SK-N-SH (cell line): ENCODE results near the gene PPP1R14B. TPM values are rescaled to one million over a fixed set of nuclear protein-coding genes. Genes with fewer than 3 reads are reported as not detected.

Source experiments
- CTCF ChIA-PET: fragments of 300-600, 350-600 bp; formaldehyde crosslinking; extraction: SDS; loops from one replicate; lab custom pipeline; 2021; lab: Yijun Ruan, JAX
- POLR2A ChIA-PET: fragments of 350-600 bp; sonication (Branson Sonifier 250); formaldehyde crosslinking; extraction: SDS; loops from one replicate; lab custom pipeline; 2020; ENCODE audit warnings: antibody characterized with exemption, inconsistent platforms; lab: Yijun Ruan, JAX
- DNase-seq: peaks from one replicate; pipeline ENCODE4 v3.0.0; 2012
- H2AFZ ChIP-seq: fragments of 200-600 bp; sonication (generic); 2 replicates; pipeline ENCODE4 v1.8.1; 2016; ENCODE audit warnings: antibody characterized with exemption, mild to moderate bottlenecking, low read depth
- H3F3A ChIP-seq: fragments of 200-600 bp; sonication (generic); replicated peaks from 2 replicates; pipeline ENCODE3; 2016; ENCODE audit warnings: antibody characterized with exemption, mild to moderate bottlenecking; ENCODE audit not compliant: insufficient read depth
- H3K27ac ChIP-seq, 2 experiments: fragments of 200-500 bp in 1 of 2; fragments of 200-600 bp in 1 of 2; sonication (Bioruptor generic) in 1 of 2; sonication (generic), shearing (Covaris generic) in 1 of 2; 2 replicates each; pipeline versions ENCODE4 v1.5.1 to v1.6.1; 2014 to 2016; ENCODE audit warnings: low read depth in 2 of 2, inconsistent platforms in 1 of 2, low read length in 1 of 2, mild to moderate bottlenecking in 1 of 2, mixed read lengths in 1 of 2
- H3K27me3 ChIP-seq: fragments of 200-600 bp; sonication (generic), shearing (Covaris generic); 2 replicates; pipeline ENCODE4 v1.6.1; 2016; ENCODE audit warnings: mixed run types; ENCODE audit not compliant: insufficient read depth
- H3K36me3 ChIP-seq, 2 experiments: fragments of 200-500 bp in 1 of 2; fragments of 200-600 bp in 1 of 2; sonication (Bioruptor generic) in 1 of 2; sonication (generic) in 1 of 2; replicated peaks in 1 of 2; 2 replicates each; pipeline versions ENCODE3 to v1.5.1; 2014 to 2016; ENCODE audit warnings: low read length in 1 of 2, mild to moderate bottlenecking in 1 of 2; ENCODE audit not compliant: insufficient read depth in 2 of 2, control insufficient read depth in 1 of 2
- H3K4me1 ChIP-seq, 2 experiments: fragments of 200-500 bp in 1 of 2; fragments of 200-600 bp in 1 of 2; sonication (Bioruptor generic) in 1 of 2; sonication (generic), shearing (Covaris generic) in 1 of 2; 2 replicates each; pipeline versions ENCODE4 v1.5.1 to v1.6.1; 2014 to 2016; ENCODE audit warnings: low read depth in 1 of 2, low read length in 1 of 2, mixed run types in 1 of 2; ENCODE audit not compliant: insufficient read depth in 2 of 2, control insufficient read depth in 1 of 2
- H3K4me2 ChIP-seq: fragments of 200-600 bp; sonication (generic), shearing (Covaris generic); 2 replicates; pipeline ENCODE4 v1.6.1; 2017; ENCODE audit warnings: mixed run types
- H3K4me3 ChIP-seq, 2 experiments: fragments of 200-500 bp in 1 of 2; fragments of 200-600 bp in 1 of 2; sonication (Bioruptor generic) in 1 of 2; sonication (generic), shearing (Covaris generic) in 1 of 2; 2 replicates each; pipeline versions ENCODE4 v1.5.1 to v1.8.1; 2014 to 2016; ENCODE audit warnings: low read depth in 2 of 2, inconsistent platforms in 1 of 2, low read length in 1 of 2, mild to moderate bottlenecking in 1 of 2, mixed read lengths in 1 of 2, moderate library complexity in 1 of 2
- H3K79me2 ChIP-seq: fragments of 200-600 bp; sonication (generic); 2 replicates; pipeline ENCODE4 v1.8.1; 2017; ENCODE audit warnings: mild to moderate bottlenecking; ENCODE audit not compliant: insufficient read depth
- H3K9ac ChIP-seq: fragments of 200-600 bp; sonication (generic); 2 replicates; pipeline ENCODE4 v1.6.1; 2017; ENCODE audit warnings: mixed run types
- H3K9me2 ChIP-seq: fragments of 200-600 bp; sonication (generic); 2 replicates; pipeline ENCODE4 v1.6.1; 2017; ENCODE audit warnings: mixed run types
- H3K9me3 ChIP-seq: fragments of 200-600 bp; sonication (generic); 2 replicates; pipeline ENCODE4 v1.6.1; 2017; ENCODE audit warnings: mixed run types, mild to moderate bottlenecking, moderate library complexity
- H4K20me1 ChIP-seq: fragments of 200-600 bp; sonication (generic); 2 replicates; pipeline ENCODE4 v1.6.1; 2017; ENCODE audit warnings: mild to moderate bottlenecking, mixed run types; ENCODE audit not compliant: insufficient read depth
- CHD2 ChIP-seq: fragments of 150-350 bp; IDR thresholded peaks from 2 replicates; pipeline ENCODE4 v1.6.1; 2018; ENCODE audit warnings: low read length; ENCODE audit not compliant: partially characterized antibody
- CTCF ChIP-seq: fragments of 200-600 bp; sonication (generic); IDR thresholded peaks from 2 replicates; pipeline ENCODE4 v1.6.1; 2017; ENCODE audit warnings: antibody characterized with exemption, mild to moderate bottlenecking, moderate library complexity
- ELF1 ChIP-seq: IDR thresholded peaks from 2 replicates; pipeline ENCODE4 v1.4.0; 2012
- EZH2phosphoT487 ChIP-seq: fragments of 200-600 bp; sonication (generic); IDR thresholded peaks from 2 replicates; pipeline ENCODE4 v1.6.1; 2017; ENCODE audit warnings: low read depth, mixed run types, mild to moderate bottlenecking, antibody characterized with exemption, moderate library complexity, borderline replicate concordance
- FOXJ3 ChIP-seq: sonication (generic); formaldehyde crosslinking; IDR thresholded peaks from 2 replicates; pipeline ENCODE4 v1.5.1; 2020; ENCODE audit warnings: mild to moderate bottlenecking, missing genetic modification reagents
- FOXM1 ChIP-seq: IDR thresholded peaks from 2 replicates; pipeline ENCODE4 v1.4.0; 2012; ENCODE audit warnings: low read depth, mild to moderate bottlenecking
- GATA2 ChIP-seq: sonication (generic); formaldehyde crosslinking; IDR thresholded peaks from 2 replicates; pipeline ENCODE4 v1.5.0; 2020; ENCODE audit warnings: mild to moderate bottlenecking, missing genetic modification reagents
- MEF2A ChIP-seq: IDR thresholded peaks from 2 replicates; pipeline ENCODE4 v1.4.0; 2012; ENCODE audit warnings: low read depth, borderline replicate concordance
- MXI1 ChIP-seq: IDR thresholded peaks from 2 replicates; pipeline ENCODE4 v1.6.1; 2012; ENCODE audit warnings: mild to moderate bottlenecking, low read depth, low read length, improper control_type of control experiment
- NRF1 ChIP-seq: IDR thresholded peaks from 2 replicates; pipeline ENCODE4 v1.6.1; 2012; ENCODE audit warnings: low read depth, mild to moderate bottlenecking, low read length
- RCOR1 ChIP-seq: fragments of 150-350 bp; IDR thresholded peaks from 2 replicates; pipeline ENCODE4 v1.6.1; 2017; ENCODE audit warnings: antibody characterized with exemption, low read length
- RFX5 ChIP-seq: IDR thresholded peaks from 2 replicates; pipeline ENCODE4 v1.6.1; 2012; ENCODE audit warnings: mild to moderate bottlenecking, improper control_type of control experiment, low read length
- RXRA ChIP-seq: IDR thresholded peaks from 2 replicates; pipeline ENCODE4 v1.4.0; 2012; ENCODE audit warnings: low read depth, mild to moderate bottlenecking, borderline replicate concordance
- SIN3A ChIP-seq: IDR thresholded peaks from 2 replicates; pipeline ENCODE4 v1.6.1; 2012; ENCODE audit warnings: low read depth, mild to moderate bottlenecking, low read length, moderate library complexity, borderline replicate concordance
- TAF1 ChIP-seq: IDR thresholded peaks from 2 replicates; pipeline ENCODE4 v1.6.1; 2012; ENCODE audit warnings: low read depth, mild to moderate bottlenecking, low read length, moderate library complexity, borderline replicate concordance
- TEAD4 ChIP-seq: IDR thresholded peaks from 2 replicates; pipeline ENCODE4 v1.4.0; 2012; ENCODE audit warnings: mild to moderate bottlenecking, borderline replicate concordance; ENCODE audit not compliant: insufficient read depth
- USF1 ChIP-seq: IDR thresholded peaks from 2 replicates; pipeline ENCODE4 v1.4.0; 2012; ENCODE audit warnings: low read depth, borderline replicate concordance
- WGBS: methylation state at CpG from one replicate; pipeline ENCODE4 v1.1.6; 2017; ENCODE audit warnings: low lambda C conversion rate; 5-methylcytosine and 5-hydroxymethylcytosine counted together
- polyA plus RNA-seq, 3 experiments: library from polyadenylated mRNA; depleted of rRNA; stranded (reverse); fragments of >200 nt; gene quantifications; 2 replicates each; pipeline ENCODE4 v1.2.3, GENCODE V29; 2012
- TF ChIP-seq, protein P1 (sequence below): IDR thresholded peaks from 2 replicates; pipeline ENCODE4 v1.4.0; 2012; ENCODE audit warnings: low read depth, borderline replicate concordance

Gene PPP1R14B
- polyA plus RNA-seq, 1 of the 3 experiments (the other 2 are of a cell fraction), result 523 TPM

DNA sequence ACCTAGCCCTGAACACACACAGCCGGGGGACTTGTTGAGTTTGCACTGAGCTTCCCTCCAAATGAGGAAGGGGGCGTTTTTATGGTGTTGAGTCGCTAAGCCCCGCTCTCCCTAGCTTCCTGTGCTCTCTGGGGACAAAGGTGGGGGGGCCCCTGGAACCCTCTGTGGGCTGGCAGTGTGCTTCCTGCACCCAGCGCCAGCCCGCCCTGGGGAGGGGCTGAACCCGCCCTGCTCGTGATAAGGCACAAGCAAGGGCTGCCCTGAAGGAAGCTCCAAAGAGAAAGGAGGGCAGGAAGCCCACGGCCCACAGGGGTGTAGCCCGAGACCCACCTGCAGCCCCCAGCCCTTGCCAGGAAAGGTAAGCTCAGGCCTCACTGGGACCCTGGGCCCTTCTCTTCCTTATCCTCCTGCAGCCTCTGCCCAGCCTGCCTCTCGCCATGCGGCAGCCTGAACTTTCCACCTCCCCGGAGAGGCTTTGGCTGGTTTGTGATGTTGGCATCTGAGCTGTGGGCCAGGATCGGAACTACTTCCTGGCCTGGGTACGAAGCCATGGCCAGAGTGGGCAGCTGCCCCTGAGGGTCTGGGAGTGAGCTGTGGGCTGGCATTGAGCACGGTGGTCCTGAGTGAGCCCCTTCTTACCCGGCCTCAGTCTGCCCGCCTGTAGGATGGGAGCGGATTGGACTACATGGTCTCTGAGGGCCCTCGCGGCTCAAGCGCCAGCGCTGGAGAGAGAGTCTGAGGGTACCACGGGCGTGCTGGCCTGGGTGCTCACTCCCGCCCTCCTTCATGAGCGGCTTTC lies 40.1 kb downstream of the PPP1R14B start, which contains the start of gene FERMT3:
TSS of gene FERMT3 (plus strand) at position 265 of the 799 bp plus-strand sequence. CDS start 644 bp downstream, outside the sequence.
- TF ChIP-seq CHD2 (no peak), MXI1 (no peak), EZH2phosphoT487 (no peak), TAF1 (no peak), CTCF (no peak), ELF1 (no peak), MEF2A (no peak), TEAD4 (no peak), GATA2 (CRISPR knock-in tag) (no peak), USF1 (no peak), FOXM1 (no peak), RFX5 (no peak), SIN3A (no peak), FOXJ3 (CRISPR knock-in tag) (no peak), RCOR1 (no peak), RXRA (no peak), NRF1 (no peak)
- TF ChIP-seq, protein P1, sequence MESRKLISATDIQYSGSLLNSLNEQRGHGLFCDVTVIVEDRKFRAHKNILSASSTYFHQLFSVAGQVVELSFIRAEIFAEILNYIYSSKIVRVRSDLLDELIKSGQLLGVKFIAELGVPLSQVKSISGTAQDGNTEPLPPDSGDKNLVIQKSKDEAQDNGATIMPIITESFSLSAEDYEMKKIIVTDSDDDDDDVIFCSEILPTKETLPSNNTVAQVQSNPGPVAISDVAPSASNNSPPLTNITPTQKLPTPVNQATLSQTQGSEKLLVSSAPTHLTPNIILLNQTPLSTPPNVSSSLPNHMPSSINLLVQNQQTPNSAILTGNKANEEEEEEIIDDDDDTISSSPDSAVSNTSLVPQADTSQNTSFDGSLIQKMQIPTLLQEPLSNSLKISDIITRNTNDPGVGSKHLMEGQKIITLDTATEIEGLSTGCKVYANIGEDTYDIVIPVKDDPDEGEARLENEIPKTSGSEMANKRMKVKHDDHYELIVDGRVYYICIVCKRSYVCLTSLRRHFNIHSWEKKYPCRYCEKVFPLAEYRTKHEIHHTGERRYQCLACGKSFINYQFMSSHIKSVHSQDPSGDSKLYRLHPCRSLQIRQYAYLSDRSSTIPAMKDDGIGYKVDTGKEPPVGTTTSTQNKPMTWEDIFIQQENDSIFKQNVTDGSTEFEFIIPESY, result no peak
- H3F3A ChIP-seq, result peaks cover 23% of the 10 kb centered on the region
- WGBS, result 91% methylated on average over 7 of the region's 27 CpGs
- peak within 1 kb of the TSS; percentile 37; the same call in 1 of the 2 replicates for H3K4me2 ChIP-seq
- H3K4me3 ChIP-seq, result no peak within 1 kb of the TSS
- H3K9me3 ChIP-seq, result no peaks in the 10 kb centered on the region
- H3K36me3 ChIP-seq, result peaks cover 19 to 34% of the 10 kb centered on the region in 2 experiments
- no peaks in the 10 kb centered on the region for H3K27me3 ChIP-seq
- peaks cover 9% of the 10 kb centered on the region for H4K20me1 ChIP-seq
- peak within 1 kb of the TSS in 1 of 2 experiments; percentile 48; a peak in 2 of 4 replicates for H3K27ac ChIP-seq
- no peaks in the 10 kb centered on the region; the same call in 1 of the 2 replicates for H3K79me2 ChIP-seq
- H2AFZ ChIP-seq, result peak within 1 kb of the TSS; percentile 59; the same call in 1 of the 2 replicates
- ChIA-PET CTCF (interaction anchor here (1.0 to 5.3 kb wide), 7 partner anchors 10 to 96 kb away, joined by 3 to 52 read pairs (median 7); partner anchors contain the start of genes CATSPERZ and STIP1), POLR2A (interaction anchor here (0.8 to 1.9 kb wide), 7 partner anchors 10 to 189 kb away, joined by 3 to 5 read pairs (median 3); partner anchors contain the start of genes NUDT22, STIP1 and TRPT1)
- peak; percentile 27 for DNase-seq
- no peak within 1 kb of the TSS; the same call in 1 of the 2 replicates for H3K9ac ChIP-seq
- H3K9me2 ChIP-seq, result no peaks in the 10 kb centered on the region
- peaks cover 4 to 27% of the 10 kb centered on the region in 2 experiments; a peak in 3 of 4 replicates for H3K4me1 ChIP-seq
